Measurements from ENCODE around the gene B4GALNT4. TPM values are rescaled to one million over a fixed set of nuclear protein-coding genes. Genes with fewer than 3 reads are reported as not detected.
A peak's percentile ranks its signal among the peaks of the same experiment; 100 is the strongest.

Gene B4GALNT4
- total and polyA plus RNA-seq, 2 experiments from 2014 or later: 2.3 to 16.5 TPM

- TF ChIP-seq EZH2 (IDR thresholded peaks at IDR 0.05; ENCODE audit: insufficient read depth, poor library complexity, severe bottlenecking): no peak
- TF ChIP-seq EZH2phosphoT487 (IDR thresholded peaks at IDR 0.05; ENCODE audit: insufficient read depth, low read depth): no peak
- Histone ChIP-seq H3K27me3 (replicated peaks; ENCODE audit: insufficient read depth) (no peaks in the 10 kb centered on the region), H4K20me1 (ENCODE audit: insufficient read depth) (no peaks in the 10 kb centered on the region), H2AFZ (peak overlapping the region; percentile 66), H3F3A (ENCODE audit: insufficient read depth) (no peaks in the 10 kb centered on the region), H3K9me3 (ENCODE audit: low read depth) (no peaks in the 10 kb centered on the region), H3K79me2 (ENCODE audit: insufficient read depth) (no peaks in the 10 kb centered on the region), H3K4me3 (no peak overlapping the region), H3K36me3 (ENCODE audit: low read depth) (no peaks in the 10 kb centered on the region), H3K9ac (no peak overlapping the region), H3K4me2 (ENCODE audit: unreplicated experiment) (no peak overlapping the region), H3K27ac (no peak overlapping the region), H3K9me2 (ENCODE audit: insufficient read depth) (no peaks in the 10 kb centered on the region), H3K4me1 (ENCODE audit: insufficient read depth) (peaks cover 8% of the 10 kb centered on the region)
- in situ Hi-C loops (cut with MboI): no loop called here
- no peak for DNase-seq
- WGBS, 2 experiments (ENCODE audit: low coverage in 1 of 2, low lambda C conversion rate in 2 of 2, missing lambda C conversion rate in 2 of 2): 54 to 55% methylated on average over 24 to 25 of the region's 25 CpGs
These were observed 34.9 kb upstream of the B4GALNT4 start for GRCh38 chr11:334264-334994.

DNA sequence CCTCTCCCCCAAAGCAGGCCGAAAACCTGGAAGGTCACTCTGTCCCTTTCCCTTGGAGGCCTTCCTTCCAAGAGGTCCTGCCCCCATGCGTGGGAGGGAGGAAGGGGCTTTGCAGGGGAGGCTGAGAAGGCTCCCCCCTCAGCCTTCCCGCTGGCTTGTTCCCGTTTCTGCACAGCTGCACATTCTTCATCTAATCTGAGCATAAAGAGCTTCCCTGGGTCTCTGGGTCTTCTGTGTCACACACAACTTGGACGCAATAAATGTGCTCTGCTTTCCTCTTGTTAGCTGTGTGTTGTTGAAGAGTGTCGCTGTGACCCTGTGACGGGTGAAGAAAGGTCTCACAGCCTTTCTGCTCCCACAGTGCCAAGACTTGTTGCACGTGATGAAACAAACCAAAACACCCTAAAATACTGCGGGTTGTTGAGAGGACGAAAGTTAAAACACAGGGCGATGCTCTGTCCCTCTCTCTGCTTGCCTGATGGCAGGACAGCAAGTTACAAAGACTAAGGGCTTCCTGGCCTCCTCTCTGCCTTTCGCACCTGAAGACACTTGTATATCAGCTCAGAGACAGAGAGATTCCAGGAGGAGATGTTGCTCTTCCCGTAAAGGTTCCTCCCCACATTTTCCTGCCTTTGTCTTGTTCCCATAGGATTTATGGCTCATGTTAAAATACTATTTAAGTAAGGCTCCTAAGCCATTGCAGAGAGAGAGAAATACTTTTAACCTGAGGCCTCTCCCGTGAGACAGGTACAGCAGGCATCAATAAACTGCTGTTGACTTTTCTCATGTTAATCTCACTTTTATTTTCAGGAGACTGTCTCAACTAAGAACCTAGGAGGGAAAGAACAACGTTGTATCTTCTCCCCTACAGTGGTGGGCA, 33.3 kb upstream of the B4GALNT4 start:
- H3K4me1 ChIP-seq (ENCODE audit: insufficient read depth): peaks cover 8% of the 10 kb centered on the region
- H4K20me1 ChIP-seq (ENCODE audit: insufficient read depth): no peaks in the 10 kb centered on the region
- H3K9me2 ChIP-seq (ENCODE audit: insufficient read depth): no peaks in the 10 kb centered on the region
- in situ Hi-C loops (cut with MboI): no loop called here
- no peak for DNase-seq
- no peaks in the 10 kb centered on the region for H3K79me2 ChIP-seq (ENCODE audit: insufficient read depth)
- H3K4me2 ChIP-seq (ENCODE audit: unreplicated experiment): peak overlapping the region; percentile 56
- no peaks in the 10 kb centered on the region for H3K27me3 ChIP-seq (replicated peaks; ENCODE audit: insufficient read depth)
- 30 to 32% methylated on average over 15 of the region's 15 CpGs for WGBS, 2 experiments (ENCODE audit: low coverage in 1 of 2, low lambda C conversion rate in 2 of 2, missing lambda C conversion rate in 2 of 2)
- no peak overlapping the region for H3K27ac ChIP-seq
- no peaks in the 10 kb centered on the region for H3F3A ChIP-seq (ENCODE audit: insufficient read depth)
- peak overlapping the region; percentile 91 for H2AFZ ChIP-seq
- H3K9ac ChIP-seq: no peak overlapping the region
- no peaks in the 10 kb centered on the region for H3K36me3 ChIP-seq (ENCODE audit: low read depth)
- no peaks in the 10 kb centered on the region for H3K9me3 ChIP-seq (ENCODE audit: low read depth)
- TF ChIP-seq EZH2phosphoT487 (IDR thresholded peaks at IDR 0.05; ENCODE audit: insufficient read depth, low read depth) (no peak), EZH2 (IDR thresholded peaks at IDR 0.05; ENCODE audit: insufficient read depth, poor library complexity, severe bottlenecking) (no peak)
- no peak overlapping the region for H3K4me3 ChIP-seq

DNA sequence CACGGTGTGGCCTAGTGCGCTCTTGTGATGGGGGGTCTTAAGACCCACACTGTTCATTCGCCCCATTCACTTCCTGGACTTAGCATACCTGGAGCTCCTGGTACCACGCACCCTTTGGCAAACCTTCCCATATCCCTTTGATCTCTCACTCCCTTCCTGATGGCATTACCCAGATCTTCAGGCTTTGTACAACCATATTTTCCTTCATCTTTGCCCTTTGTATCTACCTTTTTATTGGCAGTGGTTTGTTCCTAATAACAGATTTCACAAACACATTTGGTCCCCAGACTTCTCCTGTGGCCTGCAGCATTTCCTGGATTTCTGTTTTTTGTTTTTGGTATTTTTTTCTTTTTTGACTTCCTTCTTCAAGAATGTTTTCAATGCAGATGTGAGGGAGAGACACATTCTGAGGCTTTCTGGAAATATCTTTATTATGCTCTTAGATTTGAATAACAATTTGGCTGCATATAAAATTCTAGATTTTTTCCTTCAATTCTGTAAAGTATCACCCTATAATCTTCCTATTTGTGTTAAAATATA, 32.6 kb upstream of the B4GALNT4 start:
- Histone ChIP-seq H3K9me3 (ENCODE audit: low read depth) (no peaks in the 10 kb centered on the region), H3K79me2 (ENCODE audit: insufficient read depth) (no peaks in the 10 kb centered on the region), H3K27me3 (replicated peaks; ENCODE audit: insufficient read depth) (no peaks in the 10 kb centered on the region), H3K27ac (no peak overlapping the region), H3K9ac (no peak overlapping the region), H3K9me2 (ENCODE audit: insufficient read depth) (no peaks in the 10 kb centered on the region), H3F3A (ENCODE audit: insufficient read depth) (no peaks in the 10 kb centered on the region), H3K4me2 (ENCODE audit: unreplicated experiment) (no peak overlapping the region), H4K20me1 (ENCODE audit: insufficient read depth) (no peaks in the 10 kb centered on the region), H3K36me3 (ENCODE audit: low read depth) (no peaks in the 10 kb centered on the region), H3K4me1 (ENCODE audit: insufficient read depth) (peaks cover 8% of the 10 kb centered on the region), H3K4me3 (no peak overlapping the region), H2AFZ (0 out of 2 replicates have a peak overlapping the region, but pooled peaks have one; percentile 30)
- WGBS, 2 experiments (ENCODE audit: low coverage in 1 of 2, low lambda C conversion rate in 2 of 2, missing lambda C conversion rate in 2 of 2): 68 to 72% methylated on average over 4 of the region's 4 CpGs
- in situ Hi-C loops (cut with MboI): no loop called here
- TF ChIP-seq EZH2phosphoT487 (IDR thresholded peaks at IDR 0.05; ENCODE audit: insufficient read depth, low read depth): no peak
- DNase-seq: no peak

DNA sequence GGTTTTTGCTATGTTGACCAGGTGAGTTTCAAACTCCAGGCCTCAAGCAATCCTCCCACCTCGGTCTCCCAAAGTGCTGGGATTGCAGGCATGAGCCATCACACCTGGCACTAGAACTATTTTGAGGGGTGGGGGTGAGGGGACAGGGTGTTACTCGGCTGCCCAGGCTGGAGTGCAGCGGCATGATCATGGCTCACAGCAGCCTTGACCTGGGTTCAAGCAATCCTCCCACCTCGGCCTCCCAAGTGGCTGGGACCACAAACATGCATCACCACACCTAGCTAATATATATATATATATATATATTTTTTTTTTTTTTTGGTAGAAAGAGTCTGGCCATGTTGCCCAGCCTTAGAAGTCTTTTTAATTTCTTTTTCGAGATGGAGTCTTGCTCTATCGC, 31.6 kb upstream of the B4GALNT4 start:
- Histone ChIP-seq H3K4me3 (no peak overlapping the region), H4K20me1 (ENCODE audit: insufficient read depth) (no peaks in the 10 kb centered on the region), H3K4me2 (ENCODE audit: unreplicated experiment) (no peak overlapping the region), H3K4me1 (ENCODE audit: insufficient read depth) (peaks cover 8% of the 10 kb centered on the region), H3K79me2 (ENCODE audit: insufficient read depth) (no peaks in the 10 kb centered on the region), H3F3A (ENCODE audit: insufficient read depth) (0 out of 2 replicates have a peak, but pooled peaks cover 6% of the 10 kb centered on the region), H3K36me3 (ENCODE audit: low read depth) (no peaks in the 10 kb centered on the region), H3K9me3 (ENCODE audit: low read depth) (no peaks in the 10 kb centered on the region), H3K27me3 (replicated peaks; ENCODE audit: insufficient read depth) (no peaks in the 10 kb centered on the region), H3K9ac (no peak overlapping the region), H3K27ac (no peak overlapping the region), H3K9me2 (ENCODE audit: insufficient read depth) (no peaks in the 10 kb centered on the region), H2AFZ (no peak overlapping the region)
- DNase-seq: no peak
- in situ Hi-C loops (cut with MboI): no loop called here
- TF ChIP-seq EZH2 (IDR thresholded peaks at IDR 0.05; ENCODE audit: insufficient read depth, poor library complexity, severe bottlenecking) (no peak), EZH2phosphoT487 (IDR thresholded peaks at IDR 0.05; ENCODE audit: insufficient read depth, low read depth) (no peak)
- WGBS, 2 experiments (ENCODE audit: low coverage in 1 of 2, low lambda C conversion rate in 2 of 2, missing lambda C conversion rate in 2 of 2): 87 to 90% methylated on average over 6 of the region's 6 CpGs
